Central memory CD8-positive, alpha-beta T cell (primary cell): ENCODE data around the gene PWWP3B.

Experiments used
- ATAC-seq: fragments of 150-1000 bp; cut with Tn5 transposase; replicated peaks from 2 replicates; pipeline ENCODE4 v1.10.0; 2022; ENCODE audit warnings: mild to moderate bottlenecking, moderate FRiP score, moderate number of reproducible peaks; ENCODE audit not compliant: poor library complexity, severe bottlenecking; ENCODE audit errors: extremely low read depth
- DNase-seq, 2 donors: peaks; one replicate each; pipeline ENCODE4 v3.0.0; 2021; ENCODE audit warnings: low spot score in 2 of 2
- H3K27ac Mint-ChIP-seq: one replicate; pipeline ENCODE4 v1.8.0; 2022; ENCODE audit warnings: low read depth, mild to moderate bottlenecking, moderate library complexity, mixed read lengths
- H3K27me3 Mint-ChIP-seq: one replicate; pipeline ENCODE4 v1.8.0; 2022; ENCODE audit warnings: mixed read lengths
- H3K36me3 Mint-ChIP-seq: one replicate; pipeline ENCODE4 v1.8.0; 2022; ENCODE audit warnings: mild to moderate bottlenecking, moderate library complexity, mixed read lengths; ENCODE audit not compliant: insufficient read depth
- H3K4me1 Mint-ChIP-seq: one replicate; pipeline ENCODE4 v1.8.0; 2022; ENCODE audit warnings: mixed read lengths
- H3K4me3 Mint-ChIP-seq: one replicate; pipeline ENCODE4 v1.8.0; 2022; ENCODE audit warnings: mild to moderate bottlenecking, moderate library complexity, mixed read lengths
- H3K9me3 Mint-ChIP-seq: one replicate; pipeline ENCODE4 v1.8.0; 2022; ENCODE audit warnings: mixed read lengths

PWWP3B gene

DNA sequence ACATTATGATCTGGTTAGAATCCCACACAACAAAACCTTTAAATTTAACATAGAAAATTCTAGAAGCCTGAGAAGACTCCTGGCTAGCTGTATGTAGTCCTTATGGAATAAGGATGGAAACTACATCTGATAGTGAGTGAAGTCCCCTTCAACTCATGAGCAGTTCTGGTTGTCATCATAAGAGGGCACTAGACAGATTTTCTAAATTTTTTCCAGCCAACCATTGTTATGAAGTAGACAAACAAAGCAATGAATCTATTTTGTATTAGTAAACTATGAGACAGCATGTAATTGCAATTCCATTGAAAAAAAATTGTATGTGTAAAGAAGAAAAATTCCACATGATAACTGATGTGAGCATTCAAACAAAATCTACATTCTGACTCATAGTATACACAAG is 35.2 kb downstream of the PWWP3B start:
- H3K9me3 Mint-ChIP-seq = peaks cover 5% of the 10 kb centered on the region
- H3K4me1 Mint-ChIP-seq = no peaks in the 10 kb centered on the region
- no peak for ATAC-seq
- no peak overlapping the region for H3K4me3 Mint-ChIP-seq
- H3K36me3 Mint-ChIP-seq = no peaks in the 10 kb centered on the region
- DNase-seq = no peak
- H3K27ac Mint-ChIP-seq = no peak overlapping the region
- no peaks in the 10 kb centered on the region for H3K27me3 Mint-ChIP-seq

DNA sequence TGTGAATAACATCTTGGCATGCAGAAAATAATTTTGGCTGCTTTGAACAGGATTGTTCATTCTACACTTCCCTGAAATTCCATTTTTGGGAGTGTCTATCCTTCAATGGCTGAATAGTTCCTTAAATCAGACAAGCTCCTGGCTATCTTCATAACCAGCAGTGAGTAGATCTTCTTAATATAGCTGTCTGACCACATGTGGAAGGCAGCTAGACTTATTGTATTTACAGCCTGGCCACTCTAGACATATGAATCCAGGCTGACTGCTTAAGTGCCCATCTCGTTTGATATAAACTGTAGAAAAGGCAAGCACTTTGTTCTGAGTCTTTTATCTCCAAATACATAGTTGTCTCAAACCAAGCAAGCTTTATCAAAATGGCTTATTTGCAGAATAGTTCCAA is 40.0 kb downstream of the PWWP3B start:
- DNase-seq (no peak), ATAC-seq (no peak)
- Mint-ChIP-seq H3K27me3 (no peaks in the 10 kb centered on the region), H3K27ac (no peak overlapping the region), H3K4me3 (no peak overlapping the region), H3K36me3 (no peaks in the 10 kb centered on the region), H3K4me1 (no peaks in the 10 kb centered on the region), H3K9me3 (peaks cover 11% of the 10 kb centered on the region)
